Activated CD4-positive, alpha-beta T cell treated with anti-CD3 and anti-CD28 coated beads for 36 hours (primary cell): ENCODE measurements around the gene GSE1. TPM values are rescaled to one million over a fixed set of nuclear protein-coding genes. Genes with fewer than 3 reads are reported as not detected.
A peak's percentile ranks its signal among the peaks of the same experiment; 100 is the strongest.

ENCODE experiments used
- ATAC-seq: fragments of 200-7000 bp; cut with Tn5 transposase; one replicate; pipeline ENCODE4 v1.10.0; 2021; ENCODE audit warnings: mild to moderate bottlenecking, moderate library complexity
- CTCF ChIA-PET: fragments of 350-600 bp; sonication (Branson Sonifier 250); formaldehyde crosslinking; loops from one replicate; lab custom pipeline; 2021; ENCODE audit warnings: antibody characterized with exemption; lab: Charles Lee
- POLR2A ChIA-PET: fragments of 350-600 bp; sonication (Branson Sonifier 250); formaldehyde crosslinking; loops from one replicate; lab custom pipeline; 2021; ENCODE audit warnings: antibody characterized with exemption, inconsistent platforms; lab: Charles Lee
- DNase-seq: peaks from one replicate; pipeline ENCODE4 v3.0.0-alpha.2; 2020
- H3K27ac Mint-ChIP-seq: one replicate; pipeline ENCODE4 v1.8.0; 2021; ENCODE audit warnings: mixed read lengths
- H3K27me3 Mint-ChIP-seq: one replicate; pipeline ENCODE4 v1.8.0; 2021; ENCODE audit warnings: mixed read lengths
- H3K36me3 Mint-ChIP-seq: one replicate; pipeline ENCODE4 v1.8.0; 2021; ENCODE audit warnings: low read depth, mixed read lengths
- H3K4me1 Mint-ChIP-seq: one replicate; pipeline ENCODE4 v1.8.0; 2021; ENCODE audit warnings: mixed read lengths
- H3K4me3 Mint-ChIP-seq: one replicate; pipeline ENCODE4 v1.8.0; 2021; ENCODE audit warnings: mild to moderate bottlenecking, moderate library complexity, mixed read lengths
- H3K9me3 Mint-ChIP-seq: one replicate; pipeline ENCODE4 v1.8.0; 2021; ENCODE audit warnings: low read depth, mixed read lengths
- intact Hi-C, 2 experiments: fragments of 100-400 bp; cut with DNase I in 1 of 2; cut with micrococcal nuclease in 1 of 2; formaldehyde crosslinking; loops; one replicate each; pipeline versions ENCODE4 v1.14.2 to v1.15.1; 2022 to 2024; cut with DNase I, micrococcal nuclease
- total RNA-seq, 2 experiments: library from RNA; stranded (reverse); gene quantifications; one replicate each; pipeline ENCODE4 v1.2.3, GENCODE V29; 2021

GSE1 gene
- total RNA-seq, 2 experiments from 2014 or later: 13.2 to 13.5 TPM

DNA sequence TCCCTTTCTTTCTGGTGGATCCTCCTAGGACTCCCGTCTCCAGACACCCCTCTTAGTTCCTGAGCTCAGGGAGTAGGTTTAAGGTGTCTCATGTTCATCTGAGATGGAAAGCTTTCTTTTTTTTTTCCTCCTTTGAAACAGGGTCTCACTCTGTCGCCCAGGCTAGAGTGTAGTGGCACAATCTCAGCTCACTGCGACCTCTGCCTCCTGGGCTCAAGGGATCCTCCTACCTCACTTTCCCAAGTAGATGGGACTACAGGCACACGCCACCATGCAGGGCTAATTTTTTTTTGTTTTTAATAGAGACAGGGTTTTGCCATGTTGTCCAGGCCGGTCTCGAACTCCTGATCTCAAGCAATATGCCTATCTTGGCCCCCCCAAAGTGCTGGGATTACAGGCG lies 3.6 kb upstream of the GSE1 start:
- DNase-seq: no peak
- Mint-ChIP-seq H3K27me3 (peaks cover 7% of the 10 kb centered on the region), H3K36me3 (no peaks in the 10 kb centered on the region), H3K4me1 (peaks cover 19% of the 10 kb centered on the region), H3K4me3 (no peak overlapping the region), H3K9me3 (no peaks in the 10 kb centered on the region), H3K27ac (no peak overlapping the region)
- ChIA-PET POLR2A (interaction anchor here (0.6 kb wide), 1 partner anchor 558 kb away, joined by 3 read pairs; no protein-coding TSS in a partner anchor), CTCF (interaction anchor here (0.6 to 2.8 kb wide), 10 partner anchors 35 to 240 kb away, joined by 3 to 38 read pairs (median 4); no protein-coding TSS in a partner anchor)
- intact Hi-C loops: no loop called here
- ATAC-seq: no peak

DNA sequence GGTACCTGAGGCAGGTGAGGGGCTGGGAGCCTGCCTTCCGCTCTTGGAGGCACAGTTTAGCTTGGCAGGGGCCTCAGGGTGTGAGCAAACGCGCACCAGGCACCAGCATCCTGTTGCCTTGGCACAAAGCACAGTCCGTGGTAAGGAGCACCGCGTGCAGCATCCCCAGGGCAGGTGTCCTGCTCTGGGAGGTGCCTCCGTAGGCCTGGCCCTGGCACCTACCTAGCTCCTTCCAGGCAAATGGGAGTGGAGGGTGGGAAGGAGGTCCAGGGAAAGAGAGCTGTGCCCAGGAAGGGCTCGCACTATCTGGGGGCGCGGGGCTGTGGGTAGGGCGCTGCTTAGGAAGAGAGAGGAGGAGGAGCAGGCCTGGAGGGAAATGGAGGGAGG lies 3.1 kb upstream of the GSE1 start:
- peaks cover 7% of the 10 kb centered on the region for H3K27me3 Mint-ChIP-seq
- H3K4me1 Mint-ChIP-seq: peaks cover 20% of the 10 kb centered on the region
- intact Hi-C loops: loop anchor here (1.0 to 10.0 kb wide), 12 partner anchors 53 to 581 kb away; partner anchors contain the start of genes CIBAR2 (in 1 of the 2), COX4I1 (in 1 of the 2) and EMC8 (in 1 of the 2)
- no peaks in the 10 kb centered on the region for H3K36me3 Mint-ChIP-seq
- no peak overlapping the region for H3K27ac Mint-ChIP-seq
- POLR2A ChIA-PET: interaction anchor here (1.9 kb wide), 1 partner anchor 53 kb away, joined by 5 read pairs; no protein-coding TSS in a partner anchor
- no peak for ATAC-seq
- H3K9me3 Mint-ChIP-seq: no peaks in the 10 kb centered on the region
- CTCF ChIA-PET: interaction anchor here (0.6 to 2.8 kb wide), 19 partner anchors 13 to 291 kb away, joined by 3 to 38 read pairs (median 4); no protein-coding TSS in a partner anchor
- no peak overlapping the region for H3K4me3 Mint-ChIP-seq
- peak; percentile 16 for DNase-seq

DNA sequence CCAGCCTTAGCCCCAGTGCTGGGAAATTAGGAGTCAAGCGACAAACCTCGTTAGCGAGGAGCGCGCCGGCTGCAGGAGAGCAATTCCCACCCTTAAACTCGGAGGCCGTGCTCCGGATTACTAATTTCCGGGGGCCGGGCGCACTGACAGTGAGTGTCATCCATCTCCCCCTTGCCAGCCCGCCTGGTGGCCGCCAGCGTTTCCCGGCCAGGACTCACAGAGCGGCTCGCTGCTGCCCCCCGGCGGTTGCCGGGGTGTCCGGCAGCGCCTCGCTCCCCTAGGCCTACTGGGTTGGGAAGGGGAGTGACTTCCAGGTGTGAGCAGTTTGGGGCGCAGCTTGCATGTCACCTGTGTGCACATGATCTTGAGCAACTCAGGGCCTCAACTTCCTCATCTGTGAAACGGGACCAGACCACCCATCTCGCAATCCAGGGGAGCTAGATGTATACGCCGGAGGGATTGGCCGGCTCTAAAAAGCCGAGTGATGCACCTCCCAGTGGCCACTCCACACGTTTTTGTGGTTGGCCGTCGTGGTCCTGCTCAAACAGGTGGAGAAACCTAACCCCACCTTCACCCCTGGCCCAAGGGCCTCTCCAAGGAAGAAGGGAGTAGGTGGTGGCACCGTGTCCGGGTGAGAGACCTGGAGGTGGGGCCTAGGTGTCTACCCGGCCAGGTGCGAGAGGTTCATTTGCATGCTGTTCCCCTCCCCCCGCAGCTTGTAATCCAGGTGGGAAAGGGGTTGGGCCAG lies 2.5 kb upstream of the GSE1 start:
- ATAC-seq (peak; percentile 72), DNase-seq (peak; percentile 94)
- peaks cover 26% of the 10 kb centered on the region for H3K4me1 Mint-ChIP-seq
- no peak overlapping the region for H3K27ac Mint-ChIP-seq
- H3K27me3 Mint-ChIP-seq: peaks cover 9% of the 10 kb centered on the region
- intact Hi-C loops: loop anchor here (1.0 to 10.0 kb wide), 12 partner anchors 54 to 582 kb away; partner anchors contain the start of genes CIBAR2 (in 1 of the 2), COX4I1 (in 1 of the 2) and EMC8 (in 1 of the 2)
- ChIA-PET POLR2A (interaction anchor here (1.9 kb wide), 1 partner anchor 54 kb away, joined by 5 read pairs; no protein-coding TSS in a partner anchor), CTCF (interaction anchor here (0.6 to 2.8 kb wide), 22 partner anchors 10 to 292 kb away, joined by 3 to 38 read pairs (median 4); no protein-coding TSS in a partner anchor)
- no peaks in the 10 kb centered on the region for H3K36me3 Mint-ChIP-seq
- H3K9me3 Mint-ChIP-seq: no peaks in the 10 kb centered on the region
- peak overlapping the region; percentile 59 for H3K4me3 Mint-ChIP-seq

DNA sequence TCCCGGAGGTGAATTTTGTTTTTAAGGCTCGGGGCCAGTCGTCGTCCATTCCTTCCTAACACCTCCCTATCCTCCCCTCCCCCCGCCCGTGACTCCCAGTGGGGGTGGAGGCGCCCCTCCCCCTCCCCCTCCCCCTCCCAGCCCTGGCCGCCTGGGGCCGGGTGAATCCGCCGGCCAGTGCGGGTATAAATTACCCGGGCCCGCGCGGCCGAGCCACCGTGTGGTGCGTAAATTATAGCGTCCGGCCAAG lies 2.0 kb upstream of the GSE1 start:
- DNase-seq (no peak), ATAC-seq (no peak)
- peaks cover 31% of the 10 kb centered on the region for H3K4me1 Mint-ChIP-seq
- H3K27ac Mint-ChIP-seq: no peak overlapping the region
- H3K4me3 Mint-ChIP-seq: peak overlapping the region; percentile 59
- H3K36me3 Mint-ChIP-seq: no peaks in the 10 kb centered on the region
- no peaks in the 10 kb centered on the region for H3K9me3 Mint-ChIP-seq
- ChIA-PET POLR2A (interaction anchor here (1.9 kb wide), 1 partner anchor 54 kb away, joined by 5 read pairs; no protein-coding TSS in a partner anchor), CTCF (interaction anchor here (0.7 to 2.8 kb wide), 18 partner anchors 10 to 292 kb away, joined by 3 to 38 read pairs (median 4); no protein-coding TSS in a partner anchor)
- intact Hi-C loops: loop anchor here (2.0 to 10.0 kb wide), 5 partner anchors 54 to 582 kb away; partner anchors contain the start of genes CIBAR2 (in 1 of the 2), COX4I1 (in 1 of the 2) and EMC8 (in 1 of the 2)
- H3K27me3 Mint-ChIP-seq: peaks cover 11% of the 10 kb centered on the region

DNA sequence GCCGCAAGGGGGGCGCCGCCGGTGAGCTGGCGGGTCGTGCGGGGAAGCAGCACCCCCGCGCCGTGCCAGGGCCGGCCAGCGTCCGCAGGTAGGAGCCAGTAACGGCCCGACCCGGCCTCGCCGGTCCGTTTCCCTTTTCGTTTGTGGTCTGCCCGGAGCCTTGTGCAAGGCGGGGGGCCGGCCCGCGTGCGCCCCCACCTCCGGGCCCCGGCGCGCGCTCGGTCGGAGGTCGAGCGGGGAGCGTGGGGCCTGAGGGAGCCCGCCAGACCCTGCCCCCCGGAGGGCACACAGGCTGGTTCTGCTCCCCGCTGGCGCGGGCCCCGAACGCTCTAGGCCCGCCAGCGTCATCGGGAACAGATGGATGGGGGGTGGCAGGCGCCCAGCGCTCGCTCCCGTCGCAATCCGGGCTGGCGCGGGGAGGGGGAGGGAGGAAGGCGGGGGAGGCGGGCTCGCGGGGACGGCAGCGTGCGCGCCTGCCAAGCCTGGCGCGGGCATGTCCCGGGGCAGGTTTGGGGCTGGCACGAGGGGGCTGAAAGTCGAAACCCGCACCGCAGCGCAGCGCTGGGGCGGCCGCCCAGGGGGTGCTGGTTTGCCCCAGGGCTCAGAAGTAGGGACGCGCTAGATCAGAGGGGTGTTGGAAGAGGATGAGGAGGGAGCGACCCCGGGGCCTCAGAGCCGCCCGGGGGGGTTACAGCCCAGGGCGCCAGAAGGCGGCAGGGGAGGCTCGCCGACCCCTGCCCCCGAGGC lies 1.5 kb upstream of the GSE1 start:
- intact Hi-C loops: loop anchor here (1.0 to 10.0 kb wide), 7 partner anchors 55 to 583 kb away; partner anchors contain the start of genes CIBAR2 (in 1 of the 2), COX4I1 (in 1 of the 2) and EMC8 (in 1 of the 2)
- no peaks in the 10 kb centered on the region for H3K36me3 Mint-ChIP-seq
- POLR2A ChIA-PET: interaction anchor here (1.9 kb wide), 1 partner anchor 55 kb away, joined by 5 read pairs; no protein-coding TSS in a partner anchor
- peak; percentile 79 for DNase-seq
- peaks cover 36% of the 10 kb centered on the region for H3K4me1 Mint-ChIP-seq
- ATAC-seq: peak; percentile 4
- CTCF ChIA-PET: interaction anchor here (0.8 to 2.8 kb wide), 8 partner anchors 12 to 190 kb away, joined by 3 to 38 read pairs (median 4); no protein-coding TSS in a partner anchor
- H3K27me3 Mint-ChIP-seq: peaks cover 12% of the 10 kb centered on the region
- H3K27ac Mint-ChIP-seq: no peak overlapping the region
- no peaks in the 10 kb centered on the region for H3K9me3 Mint-ChIP-seq
- H3K4me3 Mint-ChIP-seq: peak overlapping the region; percentile 58

DNA sequence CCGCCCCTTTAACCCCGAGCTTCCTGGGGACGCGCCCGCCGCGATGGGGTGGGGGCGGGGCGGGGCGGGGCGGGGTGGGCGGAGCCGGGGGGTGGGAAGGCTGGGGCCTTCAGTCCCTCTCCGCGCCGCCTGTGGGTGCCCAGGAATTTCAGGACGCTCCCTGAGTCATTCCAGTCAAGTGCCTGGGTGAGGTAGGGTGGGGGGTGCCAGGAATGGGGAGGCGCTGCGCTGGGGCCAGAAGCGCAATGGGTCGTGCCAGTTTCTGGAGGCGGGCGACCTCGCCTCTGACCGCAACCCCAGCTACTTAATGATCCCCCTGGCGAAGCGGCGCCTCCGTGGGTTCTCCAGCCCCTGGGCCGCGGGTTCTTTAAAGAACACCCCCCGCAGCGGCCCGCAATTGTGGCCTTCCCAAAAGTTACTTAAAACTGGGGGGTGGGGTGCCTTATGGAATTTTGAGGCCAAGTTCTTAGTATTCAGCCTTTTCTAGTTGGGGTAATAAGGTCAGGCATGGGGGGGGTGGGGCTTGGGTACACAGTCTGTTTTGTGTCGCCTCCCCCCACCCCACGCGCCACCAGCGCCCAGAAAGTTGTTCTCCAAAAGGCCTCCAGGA lies 826 bp upstream of the GSE1 start:
- Mint-ChIP-seq H3K27me3 (peaks cover 17% of the 10 kb centered on the region), H3K36me3 (no peaks in the 10 kb centered on the region), H3K9me3 (no peaks in the 10 kb centered on the region), H3K4me1 (peaks cover 43% of the 10 kb centered on the region), H3K27ac (no peak overlapping the region), H3K4me3 (peak overlapping the region; percentile 58)
- ATAC-seq (no peak), DNase-seq (peak; percentile 56)
- ChIA-PET CTCF (interaction anchor here (0.6 to 1.5 kb wide), 6 partner anchors 38 to 680 kb away, joined by 3 to 4 read pairs (median 3); no protein-coding TSS in a partner anchor), POLR2A (no interaction called here)
- intact Hi-C loops: loop anchor here (1.0 to 10.0 kb wide), 4 partner anchors 77 to 497 kb away; partner anchors contain the start of gene CIBAR2 (in 1 of the 2)

DNA sequence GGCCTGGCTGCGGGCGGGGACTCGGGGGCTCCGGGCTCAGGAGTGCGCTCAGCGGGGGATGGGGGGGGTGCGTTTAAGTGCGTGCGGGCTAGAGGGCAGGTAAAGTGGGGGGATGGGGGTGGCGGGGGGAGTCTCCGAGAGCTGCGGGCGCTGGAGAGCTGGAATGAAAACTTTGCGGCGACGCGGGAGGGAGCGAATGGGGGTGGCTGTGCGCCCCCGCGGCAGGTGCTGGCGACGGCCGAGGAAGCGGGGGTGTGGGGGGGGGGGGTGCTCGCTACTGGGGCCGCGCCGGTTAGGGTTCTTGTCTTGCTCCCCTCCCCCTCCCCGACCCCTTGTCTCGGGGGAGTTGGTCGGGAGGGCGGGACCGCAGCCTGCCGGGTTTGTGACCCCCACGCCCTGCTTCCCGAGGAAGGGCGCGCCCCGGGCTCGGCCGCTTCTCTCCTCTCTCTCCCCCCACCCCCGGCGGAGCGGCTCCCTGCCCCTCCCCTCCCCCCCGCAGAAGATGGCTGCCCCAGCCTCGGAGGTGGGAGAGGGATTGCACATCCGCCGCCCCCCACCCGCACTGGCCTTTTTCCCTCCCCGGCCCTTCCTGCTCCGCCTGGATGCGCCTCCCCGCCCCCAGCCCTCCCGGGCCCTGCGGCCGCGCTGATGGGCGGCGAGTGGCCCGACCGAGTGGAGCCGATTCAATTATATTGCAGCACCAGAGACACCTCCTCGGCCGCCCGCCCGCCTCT lies 649 bp downstream of the GSE1 start:
- intact Hi-C loops: loop anchor here (5.0 to 10.0 kb wide), 2 partner anchors 121 to 499 kb away; partner anchors contain the start of gene CIBAR2 (in 1 of the 2)
- Mint-ChIP-seq H3K36me3 (no peaks in the 10 kb centered on the region), H3K27ac (no peak overlapping the region), H3K4me3 (peak overlapping the region; percentile 21), H3K9me3 (no peaks in the 10 kb centered on the region), H3K4me1 (peaks cover 47% of the 10 kb centered on the region), H3K27me3 (peaks cover 12% of the 10 kb centered on the region)
- ChIA-PET CTCF (interaction anchor here (0.5 to 1.5 kb wide), 6 partner anchors 13 to 545 kb away, joined by 3 to 5 read pairs (median 3); no protein-coding TSS in a partner anchor), POLR2A (no interaction called here)
- DNase-seq (peak; percentile 43), ATAC-seq (no peak)

DNA sequence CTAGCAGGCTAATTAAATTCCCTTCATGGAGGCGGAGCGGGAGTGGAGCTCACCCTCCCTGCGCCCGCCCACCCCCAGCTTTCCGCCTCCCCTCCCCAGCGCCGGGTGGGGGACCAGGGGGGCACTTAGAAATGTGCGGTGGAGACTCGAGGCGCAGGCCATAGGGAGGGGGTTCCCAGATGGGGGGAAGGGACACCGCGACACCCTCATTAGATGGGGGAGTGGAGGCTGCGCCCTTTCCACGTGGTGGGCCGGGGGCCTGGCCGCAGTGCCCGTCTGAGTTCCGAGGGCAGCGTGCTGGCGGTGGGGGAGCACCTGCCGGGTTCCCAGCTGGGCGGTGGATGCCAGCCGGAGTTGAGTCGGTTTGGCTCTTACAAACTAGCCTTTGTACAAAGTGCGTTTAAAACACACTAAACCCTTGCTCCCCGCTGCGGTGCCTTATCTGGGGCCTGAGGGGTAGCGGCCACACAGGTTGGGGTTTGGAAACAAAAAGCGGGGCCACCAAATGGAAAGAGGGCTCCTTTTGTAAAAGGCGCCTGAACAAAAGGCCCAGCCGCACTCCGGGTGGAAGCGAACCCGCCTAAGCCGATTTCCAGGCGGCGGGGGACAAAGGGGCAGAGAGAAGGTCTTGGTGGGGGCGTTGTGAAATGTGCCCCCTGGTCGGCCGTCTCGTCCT lies 1.4 kb downstream of the GSE1 start:
- Mint-ChIP-seq H3K9me3 (no peaks in the 10 kb centered on the region), H3K36me3 (no peaks in the 10 kb centered on the region), H3K4me3 (peak overlapping the region; percentile 26), H3K4me1 (peaks cover 45% of the 10 kb centered on the region), H3K27me3 (peaks cover 12% of the 10 kb centered on the region), H3K27ac (no peak overlapping the region)
- intact Hi-C loops: loop anchor here (1.0 to 10.0 kb wide), 3 partner anchors 60 to 500 kb away; partner anchors contain the start of gene CIBAR2 (in 1 of the 2)
- ChIA-PET POLR2A (no interaction called here), CTCF (interaction anchor here (0.7 to 3.6 kb wide), 6 partner anchors 12 to 317 kb away, joined by 3 to 71 read pairs (median 8); no protein-coding TSS in a partner anchor)
- DNase-seq: peak; percentile 25
- no peak for ATAC-seq

DNA sequence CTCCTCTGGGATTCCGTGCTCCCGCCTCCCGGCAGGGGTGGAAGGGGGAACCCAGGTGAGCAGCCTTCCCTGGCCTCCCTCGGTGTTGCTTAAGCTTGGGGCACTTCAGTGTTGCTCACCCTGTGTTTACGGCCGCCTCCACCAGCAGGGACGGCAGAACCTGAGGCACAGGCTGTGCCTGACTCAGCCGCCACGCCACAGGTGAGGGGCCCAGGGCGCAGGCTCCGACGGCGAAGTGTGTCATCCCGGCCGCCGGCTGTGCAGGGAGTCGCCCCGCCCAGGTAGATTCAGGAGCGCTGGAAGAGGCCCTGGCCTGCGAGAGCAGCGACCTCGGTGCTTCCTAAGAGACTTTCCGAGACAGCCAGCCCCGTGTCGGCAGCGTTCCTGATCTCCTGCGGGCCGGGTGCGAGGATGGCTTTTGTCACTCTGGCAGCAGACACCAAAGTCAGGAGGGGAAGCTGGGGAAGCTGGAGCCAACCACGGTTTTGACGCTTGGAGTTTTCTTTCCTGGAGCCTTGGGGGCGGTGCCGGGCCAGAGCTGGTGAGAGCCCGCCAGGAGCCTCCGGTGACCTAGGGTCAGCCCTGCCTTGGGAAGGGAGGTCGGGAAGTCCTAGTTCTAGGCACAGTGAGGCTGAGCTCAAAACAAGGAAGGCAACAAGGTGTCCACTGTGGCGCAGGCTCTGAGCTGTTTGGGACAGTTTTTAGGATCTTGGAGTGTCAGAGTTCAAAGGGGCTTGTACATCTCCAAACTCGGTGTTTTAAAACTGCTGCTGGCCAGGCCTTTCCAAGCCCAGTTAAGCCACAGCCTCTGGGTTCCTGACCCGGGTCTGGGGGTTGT lies 2.1 kb downstream of the GSE1 start:
- intact Hi-C loops: loop anchor here (1.0 to 10.0 kb wide), 2 partner anchors 61 to 500 kb away; partner anchors contain the start of gene CIBAR2 (in 1 of the 2)
- ATAC-seq (peak; percentile 24), DNase-seq (peak; percentile 79)
- Mint-ChIP-seq H3K27ac (no peak overlapping the region), H3K4me3 (peak overlapping the region; percentile 26), H3K36me3 (no peaks in the 10 kb centered on the region), H3K4me1 (peaks cover 37% of the 10 kb centered on the region), H3K27me3 (peaks cover 12% of the 10 kb centered on the region), H3K9me3 (no peaks in the 10 kb centered on the region)
- POLR2A ChIA-PET: interaction anchor here (1.0 to 1.4 kb wide), 2 partner anchors 58 to 62 kb away, joined by 3 to 7 read pairs; no protein-coding TSS in a partner anchor
- CTCF ChIA-PET: interaction anchor here (0.6 to 3.6 kb wide), 37 partner anchors 8 to 366 kb away, joined by 3 to 71 read pairs (median 7); partner anchors contain the start of gene GINS2
